Measurements from ENCODE around the gene TADA1. TPM values are rescaled to one million over a fixed set of nuclear protein-coding genes. Genes with fewer than 3 reads are reported as not detected.
"Not testable (repeated sequence)": the region's sequence is repeated elsewhere in the genome, so short reads cannot be mapped to it uniquely, and the experiment has no call there.

The TADA1 gene
- total RNA-seq, 6 experiments from 2014 or later = 6.5 to 8.1 (median 7.0) TPM

DNA sequence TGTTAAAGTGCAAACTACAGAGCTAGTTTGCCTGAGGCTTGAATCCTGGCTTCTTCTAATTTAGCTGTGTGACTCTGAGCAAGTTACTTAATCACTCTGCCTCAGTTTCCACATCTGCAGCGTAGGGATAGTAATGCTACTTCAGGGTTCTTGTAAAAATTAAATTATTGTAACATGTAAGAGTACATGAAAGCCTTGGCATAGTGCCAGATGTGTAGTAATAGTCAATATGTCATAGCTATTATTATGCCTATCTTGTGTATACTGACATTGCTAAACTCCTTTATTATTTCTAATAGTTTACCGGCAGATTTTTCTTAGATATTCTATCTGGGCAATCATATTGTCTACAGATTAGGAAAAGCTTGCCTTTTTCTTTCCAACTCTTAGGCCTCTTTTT, 6.8 kb upstream of the TADA1 start:
- Mint-ChIP-seq H3K4me3 (no peak overlapping the region), H3K27me3 (ENCODE audit: insufficient read depth) (peaks cover 12% of the 10 kb centered on the region), H3K27ac (no peak overlapping the region), H3K36me3 (ENCODE audit: low read depth) (0 out of 2 replicates have a peak, but pooled peaks cover 4% of the 10 kb centered on the region), H3K9me3 (peaks cover 4% of the 10 kb centered on the region; the same call in 1 of the 2 replicates), H3K4me1 (ENCODE audit: low read depth) (no peaks in the 10 kb centered on the region)
- TF ChIP-seq, protein P1, sequence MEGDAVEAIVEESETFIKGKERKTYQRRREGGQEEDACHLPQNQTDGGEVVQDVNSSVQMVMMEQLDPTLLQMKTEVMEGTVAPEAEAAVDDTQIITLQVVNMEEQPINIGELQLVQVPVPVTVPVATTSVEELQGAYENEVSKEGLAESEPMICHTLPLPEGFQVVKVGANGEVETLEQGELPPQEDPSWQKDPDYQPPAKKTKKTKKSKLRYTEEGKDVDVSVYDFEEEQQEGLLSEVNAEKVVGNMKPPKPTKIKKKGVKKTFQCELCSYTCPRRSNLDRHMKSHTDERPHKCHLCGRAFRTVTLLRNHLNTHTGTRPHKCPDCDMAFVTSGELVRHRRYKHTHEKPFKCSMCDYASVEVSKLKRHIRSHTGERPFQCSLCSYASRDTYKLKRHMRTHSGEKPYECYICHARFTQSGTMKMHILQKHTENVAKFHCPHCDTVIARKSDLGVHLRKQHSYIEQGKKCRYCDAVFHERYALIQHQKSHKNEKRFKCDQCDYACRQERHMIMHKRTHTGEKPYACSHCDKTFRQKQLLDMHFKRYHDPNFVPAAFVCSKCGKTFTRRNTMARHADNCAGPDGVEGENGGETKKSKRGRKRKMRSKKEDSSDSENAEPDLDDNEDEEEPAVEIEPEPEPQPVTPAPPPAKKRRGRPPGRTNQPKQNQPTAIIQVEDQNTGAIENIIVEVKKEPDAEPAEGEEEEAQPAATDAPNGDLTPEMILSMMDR (IDR thresholded peaks at IDR 0.05) = no peak
- DNase-seq = no peak

DNA sequence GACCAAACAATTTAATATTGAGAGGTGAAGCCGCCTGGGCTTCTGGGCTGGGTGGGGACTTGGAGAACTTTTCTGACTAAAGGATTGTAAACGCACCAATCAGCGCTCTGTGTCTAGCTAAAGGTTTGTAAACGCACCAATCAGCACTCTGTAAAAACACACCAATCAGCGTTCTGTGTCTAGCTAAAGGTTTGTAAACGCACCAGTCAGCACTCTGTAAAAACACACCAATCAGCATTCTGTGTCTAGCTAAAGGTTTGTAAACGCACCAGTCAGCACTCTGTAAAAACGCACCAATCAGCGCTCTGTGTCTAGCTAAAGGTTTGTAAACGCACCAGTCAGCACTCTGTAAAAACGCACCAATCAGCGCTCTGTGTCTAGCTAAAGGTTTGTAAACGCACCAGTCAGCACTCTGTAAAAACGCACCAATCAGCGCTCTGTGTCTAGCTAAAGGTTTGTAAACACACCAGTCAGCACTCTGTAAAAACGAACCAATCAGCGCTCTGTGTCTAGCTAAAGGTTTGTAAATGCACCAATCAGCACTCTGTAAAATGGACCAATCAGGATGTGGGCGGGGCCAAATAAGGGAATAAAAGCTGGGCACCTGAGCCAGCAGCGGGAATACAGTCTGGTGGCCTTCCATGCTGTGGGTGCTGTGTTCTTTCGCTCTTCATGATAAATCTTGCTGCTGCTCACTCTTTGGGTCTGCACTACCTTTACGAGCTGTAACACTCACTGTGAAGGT, 2.3 kb upstream of the TADA1 start:
- H3K9me3 Mint-ChIP-seq; H3K4me3 Mint-ChIP-seq; H3K27ac Mint-ChIP-seq; H3K27me3 Mint-ChIP-seq (ENCODE audit: insufficient read depth); H3K36me3 Mint-ChIP-seq (ENCODE audit: low read depth); DNase-seq: not testable (repeated sequence)
- peaks cover 19% of the 10 kb centered on the region for H3K4me1 Mint-ChIP-seq (ENCODE audit: low read depth)

DNA sequence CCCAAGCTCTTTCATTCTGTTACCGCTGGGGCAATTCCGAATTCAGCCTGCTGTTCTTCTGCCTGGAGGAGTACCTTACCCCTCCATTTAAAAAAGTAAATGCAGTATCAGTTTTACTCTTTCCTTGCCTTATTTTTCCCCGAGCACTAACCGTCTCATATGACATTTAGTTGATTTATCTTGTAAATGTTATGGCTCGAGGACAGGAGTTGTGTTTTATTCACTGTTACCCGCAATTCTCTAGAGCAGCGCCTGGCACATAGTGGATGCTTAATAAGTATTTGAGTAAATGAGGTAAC, 425 bp upstream of the TADA1 start:
- H3K36me3 Mint-ChIP-seq (ENCODE audit: low read depth) = peaks cover 4% of the 10 kb centered on the region; the same call in 1 of the 2 replicates
- peak overlapping the region; percentile 94 for H3K27ac Mint-ChIP-seq
- H3K4me3 Mint-ChIP-seq = peak overlapping the region; percentile 94
- TF ChIP-seq, protein P1 (IDR thresholded peaks at IDR 0.05) = peak; percentile 48
- peaks cover 31% of the 10 kb centered on the region for H3K4me1 Mint-ChIP-seq (ENCODE audit: low read depth)
- H3K27me3 Mint-ChIP-seq (ENCODE audit: insufficient read depth) = no peaks in the 10 kb centered on the region; the same call in 1 of the 2 replicates
- DNase-seq = no peak
- peaks cover 4% of the 10 kb centered on the region; the same call in 1 of the 2 replicates for H3K9me3 Mint-ChIP-seq

DNA sequence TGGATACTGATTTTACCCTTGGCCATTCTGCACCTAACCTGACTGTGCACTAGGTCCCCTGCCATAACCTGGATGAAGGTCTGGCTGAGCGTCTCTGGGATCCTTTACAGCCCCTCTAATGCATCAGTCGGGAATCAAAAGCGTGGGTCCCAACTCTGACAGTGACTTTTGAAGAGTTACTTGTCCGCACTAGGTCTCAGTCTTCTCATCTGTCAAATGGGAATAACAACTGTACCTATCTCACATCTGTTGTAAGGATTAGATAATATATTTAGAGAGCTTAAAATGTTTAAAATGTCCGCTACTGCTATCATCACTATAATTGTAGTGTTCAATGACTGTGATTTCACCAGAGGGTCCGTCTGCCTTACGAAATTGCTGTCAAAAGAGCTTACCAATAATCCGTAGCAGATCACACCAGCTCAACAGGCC, 746 bp downstream of the TADA1 start:
- Mint-ChIP-seq H3K4me3 (peak overlapping the region; percentile 94), H3K36me3 (ENCODE audit: low read depth) (peaks cover 4% of the 10 kb centered on the region; the same call in 1 of the 2 replicates)
- TF ChIP-seq, protein P1 (IDR thresholded peaks at IDR 0.05) = no peak

DNA sequence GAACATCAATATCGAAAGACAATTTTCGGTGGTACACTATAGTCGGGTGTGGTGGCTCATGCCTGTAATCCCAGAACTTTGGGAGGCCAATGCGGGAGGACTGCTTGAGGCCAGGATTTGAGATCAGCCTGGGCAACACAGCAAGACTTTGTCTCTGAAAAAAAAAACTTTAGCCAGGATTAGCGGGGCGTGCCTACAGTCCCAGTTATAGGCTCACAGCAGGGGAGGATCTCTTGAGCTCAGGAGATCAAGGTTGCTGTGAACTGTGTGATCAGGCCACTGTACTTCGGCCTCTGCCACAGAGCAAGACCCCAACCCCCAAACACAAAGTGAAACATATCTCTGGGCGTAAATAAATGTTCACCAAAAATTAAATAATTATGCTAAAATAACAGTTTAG, 1.6 kb downstream of the TADA1 start:
- TF ChIP-seq, protein P1 (IDR thresholded peaks at IDR 0.05) = no peak
- H3K27me3 Mint-ChIP-seq (ENCODE audit: insufficient read depth) = no peaks in the 10 kb centered on the region; the same call in 1 of the 2 replicates
- no peak overlapping the region for H3K27ac Mint-ChIP-seq
- no peak for DNase-seq
- H3K9me3 Mint-ChIP-seq = peaks cover 4% of the 10 kb centered on the region; the same call in 1 of the 2 replicates
- peaks cover 31% of the 10 kb centered on the region for H3K4me1 Mint-ChIP-seq (ENCODE audit: low read depth)
- peaks cover 4% of the 10 kb centered on the region; the same call in 1 of the 2 replicates for H3K36me3 Mint-ChIP-seq (ENCODE audit: low read depth)
- peak overlapping the region; percentile 94 for H3K4me3 Mint-ChIP-seq

More for the DNA sequence above, 746 bp downstream of the TADA1 start:
- DNase-seq = no peak
- Mint-ChIP-seq H3K4me1 (ENCODE audit: low read depth) (peaks cover 31% of the 10 kb centered on the region), H3K27ac (peak overlapping the region; percentile 72), H3K27me3 (ENCODE audit: insufficient read depth) (no peaks in the 10 kb centered on the region; the same call in 1 of the 2 replicates), H3K9me3 (peaks cover 4% of the 10 kb centered on the region; the same call in 1 of the 2 replicates)

DNA sequence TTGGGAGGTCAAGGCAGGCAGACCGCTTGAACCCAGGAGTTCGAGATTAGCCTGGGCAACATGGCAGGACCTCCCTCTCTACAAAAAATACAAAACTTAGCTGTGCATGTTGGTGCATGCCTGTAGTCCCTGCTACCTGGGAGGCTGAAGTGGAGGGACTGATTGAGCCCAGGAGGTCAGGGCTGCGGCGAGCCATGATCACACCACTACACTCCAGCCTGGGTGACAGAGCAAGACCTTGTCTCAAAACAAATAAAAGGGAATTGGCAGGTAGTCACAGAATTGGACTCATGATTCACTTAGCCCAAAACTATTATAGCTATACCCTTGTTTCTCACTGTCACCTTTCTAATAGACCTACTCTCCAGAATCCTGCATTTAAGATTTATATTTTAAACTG, 5.5 kb downstream of the TADA1 start:
- TF ChIP-seq, protein P1 (IDR thresholded peaks at IDR 0.05) = no peak
- no peak overlapping the region for H3K4me3 Mint-ChIP-seq
- DNase-seq = no peak
- H3K27ac Mint-ChIP-seq = no peak overlapping the region
- H3K27me3 Mint-ChIP-seq (ENCODE audit: insufficient read depth) = no peaks in the 10 kb centered on the region; the same call in none of the 2 replicates
- peaks cover 23% of the 10 kb centered on the region for H3K4me1 Mint-ChIP-seq (ENCODE audit: low read depth)
- peaks cover 10% of the 10 kb centered on the region; the same call in 1 of the 2 replicates for H3K36me3 Mint-ChIP-seq (ENCODE audit: low read depth)
- no peaks in the 10 kb centered on the region for H3K9me3 Mint-ChIP-seq
